K562 (cell line): ENCODE data around the gene DDC. TPM values are rescaled to one million over a fixed set of nuclear protein-coding genes. Genes with fewer than 3 reads are reported as not detected.
A peak's percentile ranks its signal among the peaks of the same experiment; 100 is the strongest.

Experiments used
- ATAC-seq: fragments of 200-7000 bp; cut with Tn5 transposase; 3 replicates; pipeline ENCODE4 v1.9.1; 2020; ENCODE audit warnings: moderate library complexity
- BruUV-seq: library from RNA; stranded (reverse); fragments of 400-500 nt; replicated peaks from 2 replicates; lab custom pipeline; 2021; lab: Mats Ljungman, UMichigan
- CTCF ChIA-PET: fragments of 300-600 bp; formaldehyde crosslinking; extraction: SDS; loops from one replicate; lab custom pipeline; 2021; ENCODE audit warnings: low intra/inter-chr PET ratio; lab: Yijun Ruan, JAX
- POLR2A ChIA-PET: fragments of 300-600, 350-650 bp; sonication (Branson Sonifier 250); formaldehyde crosslinking; extraction: SDS; loops from one replicate; lab custom pipeline; 2021; ENCODE audit warnings: antibody characterized with exemption, inconsistent platforms; lab: Yijun Ruan, JAX
- DNase-seq, 4 experiments: peaks; one replicate each; pipeline versions ENCODE4 v3.0.0 to v3.0.0-alpha.2; 2011 to 2018; ENCODE audit warnings: low spot score in 3 of 4, mixed read lengths in 3 of 4; ENCODE audit errors: extremely low read depth in 1 of 4
- FAIRE-seq: peaks from 2 replicates; lab custom pipeline; 2011; peaks lifted over from hg19 to GRCh38; lab: Jason Lieb, UNC
- H2AFZ ChIP-seq: 2 replicates; pipeline ENCODE4 v1.6.0; 2011; ENCODE audit warnings: low read depth, low read length, control low read depth, inconsistent platforms
- H3K27ac ChIP-seq: fragments of 200-600 bp; 3 replicates; pipeline ENCODE4 v1.8.0; 2011; ENCODE audit warnings: low read depth, mild to moderate bottlenecking, control low read depth, inconsistent platforms, low read length, moderate library complexity, mixed read lengths; ENCODE audit errors: extremely low read depth
- H3K27me3 ChIP-seq, 2 experiments: fragments of 300-600 bp in 1 of 2; 2 replicates in 1 of 2; 3 replicates in 1 of 2; pipeline versions ENCODE4 v1.6.0 to v1.8.0; 2011; ENCODE audit warnings: inconsistent platforms in 2 of 2, low read length in 2 of 2, mild to moderate bottlenecking in 1 of 2, mixed read lengths in 1 of 2, moderate library complexity in 1 of 2; ENCODE audit not compliant: control insufficient read depth in 2 of 2, insufficient read depth in 2 of 2
- H3K36me3 ChIP-seq: fragments of 300-600 bp; 3 replicates; pipeline ENCODE4 v1.8.0; 2011; ENCODE audit warnings: mild to moderate bottlenecking, low read length, inconsistent platforms; ENCODE audit not compliant: control insufficient read depth, insufficient read depth
- H3K4me1 ChIP-seq, 2 experiments: fragments of 200-600 bp in 1 of 2; replicated peaks in 1 of 2; 2 replicates in 1 of 2; 3 replicates in 1 of 2; pipeline versions ENCODE4 v1.5.1 to v1.8.0; 2011; ENCODE audit warnings: inconsistent platforms in 2 of 2, low read length in 2 of 2, mild to moderate bottlenecking in 1 of 2, mixed read lengths in 1 of 2, moderate library complexity in 1 of 2; ENCODE audit not compliant: control insufficient read depth in 2 of 2, insufficient read depth in 2 of 2
- H3K4me2 ChIP-seq: 2 replicates; pipeline ENCODE4 v1.6.1; 2011; ENCODE audit warnings: low read length, control low read depth, inconsistent platforms, mixed read lengths; ENCODE audit not compliant: insufficient read depth
- H3K4me3 ChIP-seq: fragments of 200-600 bp; sonication (generic), shearing (Covaris generic); 2 replicates; pipeline ENCODE4 v1.5.1; 2016; ENCODE audit warnings: control low read depth, inconsistent platforms
- H3K79me2 ChIP-seq: fragments of 200-600 bp; 3 replicates; pipeline ENCODE4 v1.8.0; 2011; ENCODE audit warnings: low read length, inconsistent platforms; ENCODE audit not compliant: control insufficient read depth, insufficient read depth
- H3K9ac ChIP-seq, 2 experiments: 2 replicates each; pipeline versions ENCODE4 v1.6.0 to v1.6.1; 2011; ENCODE audit warnings: low read depth in 2 of 2, low read length in 2 of 2, control low read depth in 1 of 2, inconsistent platforms in 1 of 2, mild to moderate bottlenecking in 1 of 2, mixed read lengths in 1 of 2; ENCODE audit not compliant: insufficient read depth in 1 of 2
- H3K9me1 ChIP-seq: one replicate; pipeline ENCODE4 v1.6.0; 2011; ENCODE audit warnings: inconsistent platforms, mild to moderate bottlenecking, low read length, moderate library complexity; ENCODE audit not compliant: control insufficient read depth, insufficient read depth
- H3K9me3 ChIP-seq: replicated peaks from 2 replicates; pipeline ENCODE4 v1.5.1; 2011; ENCODE audit warnings: low read depth, low read length, inconsistent platforms; ENCODE audit not compliant: control insufficient read depth, insufficient read depth
- H4K20me1 ChIP-seq: replicated peaks from 2 replicates; pipeline ENCODE4 v1.6.1; 2011; ENCODE audit warnings: low read length, inconsistent platforms, mixed read lengths; ENCODE audit not compliant: control insufficient read depth, insufficient read depth
- ASH1L ChIP-seq: fragments of 450-650 bp; IDR thresholded peaks from 2 replicates; pipeline ENCODE4 v1.6.1; 2018; ENCODE audit warnings: borderline replicate concordance, mild to moderate bottlenecking, low read depth; ENCODE audit not compliant: partially characterized antibody
- CEBPG ChIP-seq, 3 experiments: fragments of 200-800 bp in 1 of 3; sonication (Bioruptor generic) in 1 of 3; sonication (generic) in 1 of 3; formaldehyde crosslinking in 1 of 3; IDR thresholded peaks in 2 of 3; conservative IDR thresholded peaks in 1 of 3; 2 replicates each; pipeline versions ENCODE4 v1.6.1 to v1.8.0; 2016 to 2022; ENCODE audit warnings: missing compliant biosample characterization in 2 of 3, missing genetic modification characterization in 2 of 3, mild to moderate bottlenecking in 1 of 3, missing genetic modification reagents in 1 of 3
- FOXJ3 ChIP-seq: sonication (generic); formaldehyde crosslinking; IDR thresholded peaks from 2 replicates; pipeline ENCODE4 v1.4.0; 2020; ENCODE audit warnings: mild to moderate bottlenecking, missing genetic modification reagents
- MTA2 ChIP-seq: fragments of 450-650 bp; IDR thresholded peaks from 2 replicates; pipeline ENCODE4 v1.6.1; 2016; ENCODE audit warnings: low read depth
- MYC ChIP-seq, 2 experiments: fragments of 250-450 bp in 1 of 2; sonication (Bioruptor Pico) in 1 of 2; IDR thresholded peaks; 2 replicates each; pipeline versions ENCODE4 v1.5.1 to v1.6.1; 2012 to 2021; ENCODE audit warnings: low read depth in 2 of 2, borderline replicate concordance in 1 of 2, improper control_type of control experiment in 1 of 2, low read length in 1 of 2, mild to moderate bottlenecking in 1 of 2, moderate library complexity in 1 of 2
- NFIC ChIP-seq: fragments of 450-650 bp; IDR thresholded peaks from 2 replicates; pipeline ENCODE4 v1.6.1; 2017; ENCODE audit warnings: mild to moderate bottlenecking, inconsistent platforms
- ZNF561 ChIP-seq: fragments of 450-650 bp; formaldehyde crosslinking; conservative IDR thresholded peaks from 2 replicates; pipeline ENCODE4 v1.4.0; 2020; ENCODE audit warnings: mild to moderate bottlenecking, moderate library complexity
- WGBS: fragments of 100-300 bp; shearing (Covaris generic); methylation state at CpG from one replicate; pipeline ENCODE4 v1.1.6; 2016; ENCODE audit warnings: low coverage, mixed read lengths; ENCODE audit not compliant: insufficient coverage; ENCODE audit errors: missing lambda C conversion rate; 5-methylcytosine and 5-hydroxymethylcytosine counted together
- in situ Hi-C: fragments of 300-500 bp; cut with MboI; formaldehyde crosslinking; loops from 4 replicates; pipeline ENCODE4 v1.15.0; 2018; ENCODE audit warnings: inconsistent platforms, mixed read lengths
- intact Hi-C: fragments of 100-400 bp; cut with micrococcal nuclease; formaldehyde crosslinking; loops from 2 replicates; pipeline ENCODE4 v1.14.2; 2022
- polyA plus RNA-seq, 8 experiments: library from polyadenylated mRNA; depleted of rRNA in 4 of 8; stranded (reverse) in 5 of 8; unstranded in 3 of 8; fragments of >200 nt; fragmentation: Nextera tagmentation in 2 of 8; fragmentation: Illumina TruSeq in 1 of 8; extraction: Ambion mirVana in 2 of 8; extraction: Trizol in 1 of 8; gene quantifications; 2 replicates each; pipeline versions ENCODE4 v1.2.1 to v1.2.3, GENCODE V29; 2011 to 2014; ENCODE audit warnings: inconsistent platforms in 1 of 8, missing spikeins in 1 of 8
- total RNA-seq, 7 experiments: library from RNA; depleted of rRNA in 6 of 7; stranded (reverse); fragments of >200 nt in 6 of 7; fragmentation: Illumina TruSeq in 2 of 7; extraction: Trizol in 2 of 7; gene quantifications; 2 replicates each; pipeline versions ENCODE4 v1.2.1 to v1.2.3, GENCODE V29; 2011 to 2021; ENCODE audit warnings: low replicate concordance in 1 of 7

Gene DDC
- total and polyA plus RNA-seq, 9 of the 15 experiments (the other 6 are each of a cell fraction or from before 2014, with no cell fraction given): not detected

DNA sequence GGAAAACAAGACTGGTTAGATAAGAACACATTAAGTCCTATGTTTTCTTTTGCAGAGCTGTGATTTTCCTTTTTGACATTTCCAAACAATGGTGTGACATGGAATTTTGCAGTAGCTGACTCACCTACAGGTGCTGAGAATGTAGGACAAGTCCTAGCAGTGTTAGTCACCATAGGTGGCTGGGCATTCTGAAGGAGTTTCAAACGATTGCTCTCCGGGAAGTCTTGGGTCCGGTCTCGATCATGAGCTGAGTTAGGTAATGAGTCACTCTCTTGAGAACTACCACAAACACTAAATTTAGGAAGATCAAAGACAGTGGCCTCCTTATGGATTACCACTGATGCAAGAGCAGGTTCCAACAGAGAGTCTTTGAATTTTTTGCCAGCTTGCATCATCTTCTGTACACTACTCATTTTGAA is 118.7 kb downstream of the DDC start:
- Histone ChIP-seq H3K9ac (no peak overlapping the region), H3K4me1 (peaks cover 3 to 12% of the 10 kb centered on the region in 2 experiments; a peak in 4 of 5 replicates), H4K20me1 (no peaks in the 10 kb centered on the region), H3K79me2 (peaks cover 25% of the 10 kb centered on the region), H3K9me1 (no peaks in the 10 kb centered on the region), H3K27ac (no peak overlapping the region), H3K36me3 (peaks cover 49% of the 10 kb centered on the region), H2AFZ (no peak overlapping the region)
- BruUV-seq: no TSS peak
- no peak for ATAC-seq
- POLR2A ChIA-PET: no interaction called here
- intact Hi-C loops (no loop called here), in situ Hi-C loops (no loop called here)
- WGBS: 82% methylated on average over 4 of the region's 4 CpGs
- CTCF ChIA-PET: no interaction called here
- TF ChIP-seq NFIC (no peak), ASH1L (no peak), MYC (IDR thresholded peaks at IDR 0.05; ENCODE audit: low read depth, low read length) (no peak), MYC (CRISPR knock-in tag; IDR thresholded peaks at IDR 0.05; ENCODE audit: borderline replicate concordance, low read depth) (no peak), MTA2 (no peak), CEBPG (CRISPR knock-in tag; IDR thresholded peaks at IDR 0.05) (peak; percentile 48; the same call in 1 of the 2 replicates), CEBPG (tag; conservative IDR thresholded peaks at IDR 0.05 in 1 of 2, IDR thresholded peaks at IDR 0.05 in 1 of 2) (peak; percentile 16 to 92; a peak in 2 of 4 replicates), FOXJ3 (no peak), ZNF561 (CRISPR knock-in tag) (no peak)
- TF ChIP-seq, all 486 proteins: peak for 1
- FAIRE-seq: no peak
- no peak overlapping the region for H3K4me3 ChIP-seq
- DNase-seq: no peak
- no peaks in the 10 kb centered on the region for H3K9me3 ChIP-seq
- H3K27me3 ChIP-seq: no peaks in the 10 kb centered on the region
- H3K4me2 ChIP-seq: no peak overlapping the region
